ENCODE data around the gene ABCB7. TPM values are rescaled to one million over a fixed set of nuclear protein-coding genes. Genes with fewer than 3 reads are reported as not detected.
A peak's percentile ranks its signal among the peaks of the same experiment; 100 is the strongest.

Gene ABCB7
- polyA plus RNA-seq, 1 donor (not counting 4 experiments of a cell fraction or from before 2014, with no cell fraction given) = 21.3 TPM

GRCh38 chrX:75114638-75115037 is 41.4 kb downstream of the ABCB7 start:
- Histone ChIP-seq H3K9ac (ENCODE audit: control insufficient read depth, extremely low read depth, insufficient read depth, low read length) (no peak overlapping the region), H3K9me3 (ENCODE audit: control insufficient read depth, low read depth, low read length) (no peaks in the 10 kb centered on the region), H3K4me1 (ENCODE audit: control insufficient read depth, extremely low read depth, insufficient read depth, low read length) (no peaks in the 10 kb centered on the region), H3K79me2 (ENCODE audit: control insufficient read depth, insufficient read depth, low read length) (no peaks in the 10 kb centered on the region), H4K20me1 (ENCODE audit: control insufficient read depth, extremely low read depth, insufficient read depth, low read length) (no peaks in the 10 kb centered on the region), H2AFZ (ENCODE audit: control insufficient read depth, low read length) (no peak overlapping the region), H3K27ac (ENCODE audit: control insufficient read depth, insufficient read depth, low read length) (no peak overlapping the region), H3K4me2 (ENCODE audit: control insufficient read depth, extremely low read depth, insufficient read depth, low read depth, low read length) (no peak overlapping the region), H3K4me3 (ENCODE audit: control insufficient read depth in 2 of 3, extremely low read depth in 1 of 3, insufficient read depth in 2 of 3, low read depth in 1 of 3, low read length in 3 of 3) (no peak overlapping the region), H3K27me3 (ENCODE audit: control insufficient read depth, extremely low read depth, insufficient read depth, low read length) (no peaks in the 10 kb centered on the region), H3K36me3 (ENCODE audit: control insufficient read depth in 2 of 2, extremely low read depth in 1 of 2, insufficient read depth in 2 of 2, low read length in 2 of 2) (no peaks in the 10 kb centered on the region), H3K9me1 (ENCODE audit: control insufficient read depth, extremely low read depth, insufficient read depth, low read length) (no peaks in the 10 kb centered on the region)
- TF ChIP-seq EZH2 (IDR thresholded peaks at IDR 0.05; ENCODE audit: low read length) = no peak
- dilution Hi-C loops (cut with MboI; ENCODE audit: extremely low pct_ligation_motif_present, low sequenced_read_pairs) = no loop called here
- FAIRE-seq (peak; percentile 23), DNase-seq (ENCODE audit: low read depth, low spot score) (no peak)

- Histone ChIP-seq H3K27ac (ENCODE audit: control insufficient read depth, insufficient read depth, low read length) (no peak overlapping the region), H3K79me2 (ENCODE audit: control insufficient read depth, insufficient read depth, low read length) (no peaks in the 10 kb centered on the region), H3K9ac (ENCODE audit: control insufficient read depth, extremely low read depth, insufficient read depth, low read length) (no peak overlapping the region), H3K36me3 (ENCODE audit: control insufficient read depth in 2 of 2, extremely low read depth in 1 of 2, insufficient read depth in 2 of 2, low read length in 2 of 2) (no peaks in the 10 kb centered on the region), H3K9me1 (ENCODE audit: control insufficient read depth, extremely low read depth, insufficient read depth, low read length) (no peaks in the 10 kb centered on the region), H3K27me3 (ENCODE audit: control insufficient read depth, extremely low read depth, insufficient read depth, low read length) (no peaks in the 10 kb centered on the region), H3K4me2 (ENCODE audit: control insufficient read depth, extremely low read depth, insufficient read depth, low read depth, low read length) (no peak overlapping the region), H2AFZ (ENCODE audit: control insufficient read depth, low read length) (no peak overlapping the region), H3K4me1 (ENCODE audit: control insufficient read depth, extremely low read depth, insufficient read depth, low read length) (no peaks in the 10 kb centered on the region), H3K4me3 (ENCODE audit: control insufficient read depth in 2 of 3, extremely low read depth in 1 of 3, insufficient read depth in 2 of 3, low read depth in 1 of 3, low read length in 3 of 3) (no peak overlapping the region), H4K20me1 (ENCODE audit: control insufficient read depth, extremely low read depth, insufficient read depth, low read length) (no peaks in the 10 kb centered on the region), H3K9me3 (ENCODE audit: control insufficient read depth, low read depth, low read length) (no peaks in the 10 kb centered on the region)
- TF ChIP-seq CTCF (optimal IDR thresholded peaks at IDR 0.05 in 1 of 3, IDR thresholded peaks at IDR 0.05 in 1 of 3, conservative IDR thresholded peaks at IDR 0.05 in 1 of 3; ENCODE audit: extremely low read depth in 1 of 3, insufficient read depth in 2 of 3, low read length in 3 of 3) (no peak), EZH2 (IDR thresholded peaks at IDR 0.05; ENCODE audit: low read length) (no peak)
- no peak for DNase-seq (ENCODE audit: low read depth, low spot score)
- dilution Hi-C loops (cut with MboI; ENCODE audit: extremely low pct_ligation_motif_present, low sequenced_read_pairs) = no loop called here
- no peak for FAIRE-seq
Measured at GRCh38 chrX:75113664-75114063, 42.4 kb downstream of the ABCB7 start.

- Histone ChIP-seq H3K36me3 (ENCODE audit: control insufficient read depth in 2 of 2, extremely low read depth in 1 of 2, insufficient read depth in 2 of 2, low read length in 2 of 2) (no peaks in the 10 kb centered on the region), H3K9ac (ENCODE audit: control insufficient read depth, extremely low read depth, insufficient read depth, low read length) (no peak overlapping the region), H3K27me3 (ENCODE audit: control insufficient read depth, extremely low read depth, insufficient read depth, low read length) (no peaks in the 10 kb centered on the region), H3K4me3 (ENCODE audit: control insufficient read depth in 2 of 3, extremely low read depth in 1 of 3, insufficient read depth in 2 of 3, low read depth in 1 of 3, low read length in 3 of 3) (no peak overlapping the region), H3K4me2 (ENCODE audit: control insufficient read depth, extremely low read depth, insufficient read depth, low read depth, low read length) (no peak overlapping the region), H2AFZ (ENCODE audit: control insufficient read depth, low read length) (no peak overlapping the region), H3K9me3 (ENCODE audit: control insufficient read depth, low read depth, low read length) (no peaks in the 10 kb centered on the region), H4K20me1 (ENCODE audit: control insufficient read depth, extremely low read depth, insufficient read depth, low read length) (peaks cover 2% of the 10 kb centered on the region), H3K9me1 (ENCODE audit: control insufficient read depth, extremely low read depth, insufficient read depth, low read length) (no peaks in the 10 kb centered on the region), H3K4me1 (ENCODE audit: control insufficient read depth, extremely low read depth, insufficient read depth, low read length) (no peaks in the 10 kb centered on the region), H3K27ac (ENCODE audit: control insufficient read depth, insufficient read depth, low read length) (no peak overlapping the region), H3K79me2 (ENCODE audit: control insufficient read depth, insufficient read depth, low read length) (no peaks in the 10 kb centered on the region)
- DNase-seq (ENCODE audit: low read depth, low spot score) = no peak
- TF ChIP-seq CTCF (optimal IDR thresholded peaks at IDR 0.05 in 1 of 3, IDR thresholded peaks at IDR 0.05 in 1 of 3, conservative IDR thresholded peaks at IDR 0.05 in 1 of 3; ENCODE audit: extremely low read depth in 1 of 3, insufficient read depth in 2 of 3, low read length in 3 of 3) (no peak), EZH2 (IDR thresholded peaks at IDR 0.05; ENCODE audit: low read length) (no peak)
- FAIRE-seq = no peak
- dilution Hi-C loops (cut with MboI; ENCODE audit: extremely low pct_ligation_motif_present, low sequenced_read_pairs) = no loop called here
Measured at GRCh38 chrX:75107863-75108509, 48.1 kb downstream of the ABCB7 start.

Measured in keratinocyte (primary cell).